Skin epidermis (tissue), 12 donors: ENCODE results near the gene CREM.

Experiments
- H3K27ac ChIP-seq, 21 experiments: fragments of 200-600 bp; sonication (generic) in 11 of 21; one replicate each; pipeline ENCODE4 v1.5.0; 2020; ENCODE audit warnings: mild to moderate bottlenecking in 3 of 21, inconsistent platforms in 2 of 21, moderate library complexity in 2 of 21
- H3K4me3 ChIP-seq, 7 experiments: fragments of 200-600 bp; sonication (generic) in 2 of 7; one replicate each; pipeline ENCODE4 v1.5.0; 2020; ENCODE audit warnings: inconsistent platforms in 2 of 7, mild to moderate bottlenecking in 2 of 7, moderate library complexity in 1 of 7

Gene CREM

DNA sequence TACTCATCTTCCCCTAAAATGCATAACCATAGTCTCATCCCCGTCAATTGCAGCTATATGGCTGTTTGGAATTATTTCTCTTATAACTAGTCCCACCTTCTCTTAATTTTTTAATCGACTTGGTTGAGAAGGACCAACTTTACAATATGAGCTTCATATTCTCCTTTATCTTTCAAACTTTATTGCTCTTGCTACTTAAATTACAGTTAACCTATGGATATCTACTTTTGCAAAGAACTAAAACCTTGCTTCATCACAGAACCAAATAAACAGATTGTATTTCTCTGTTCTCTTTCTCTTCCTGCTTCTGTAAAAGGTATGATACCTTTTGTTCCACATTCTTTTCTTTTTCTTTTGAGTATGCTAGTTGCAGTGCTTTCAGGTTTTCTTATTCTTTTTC lies 6.1 kb downstream of the CREM start:
- Histone ChIP-seq H3K27ac (peak overlapping the region in 3 of 21 experiments; percentile 15 to 77 (median 65)), H3K4me3 (no peak overlapping the region)

DNA sequence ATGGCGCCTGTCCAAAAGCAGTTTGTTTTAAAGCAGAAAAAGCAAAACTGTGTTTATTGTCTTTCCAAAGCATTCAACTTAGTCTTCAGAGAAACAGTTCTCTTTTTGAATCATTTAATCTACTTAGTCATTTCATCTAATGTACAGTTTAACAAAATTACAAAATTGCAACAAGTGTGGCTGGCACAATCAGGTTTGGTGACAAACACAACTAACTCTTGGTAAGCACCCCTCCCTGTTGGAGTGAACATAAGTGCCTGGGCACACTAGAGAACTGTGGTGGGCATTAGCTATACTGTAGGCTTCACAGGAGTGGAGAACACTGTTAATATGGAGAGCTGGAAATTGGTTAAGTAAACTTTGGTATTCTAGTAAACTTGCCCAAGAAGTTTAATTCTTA lies 6.9 kb downstream of the CREM start:
- Histone ChIP-seq H3K4me3 (no peak overlapping the region), H3K27ac (peak overlapping the region in 1 of 21 experiments; percentile 77)

DNA sequence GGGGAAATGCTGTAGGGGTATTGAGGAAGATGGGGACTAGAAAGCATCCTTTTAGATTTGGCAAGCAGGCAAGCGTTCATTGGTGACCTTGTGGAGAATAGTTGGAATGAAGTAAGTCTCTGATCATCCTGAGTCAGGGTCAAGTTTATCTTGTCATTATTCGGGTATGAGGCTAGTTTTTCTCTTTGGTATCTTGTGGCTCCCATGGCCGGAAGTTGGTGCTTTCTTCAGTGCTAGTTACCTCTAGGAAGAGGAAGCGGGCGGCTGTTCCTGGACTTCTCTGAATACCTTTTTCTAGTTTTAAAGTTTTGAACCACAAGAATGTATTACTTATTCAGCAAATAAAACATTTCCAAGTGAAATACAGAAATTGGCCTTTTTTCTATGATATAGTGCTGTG lies 9.2 kb downstream of the CREM start:
- Histone ChIP-seq H3K4me3 (no peak overlapping the region), H3K27ac (peak overlapping the region in 1 of 21 experiments; percentile 25)

DNA sequence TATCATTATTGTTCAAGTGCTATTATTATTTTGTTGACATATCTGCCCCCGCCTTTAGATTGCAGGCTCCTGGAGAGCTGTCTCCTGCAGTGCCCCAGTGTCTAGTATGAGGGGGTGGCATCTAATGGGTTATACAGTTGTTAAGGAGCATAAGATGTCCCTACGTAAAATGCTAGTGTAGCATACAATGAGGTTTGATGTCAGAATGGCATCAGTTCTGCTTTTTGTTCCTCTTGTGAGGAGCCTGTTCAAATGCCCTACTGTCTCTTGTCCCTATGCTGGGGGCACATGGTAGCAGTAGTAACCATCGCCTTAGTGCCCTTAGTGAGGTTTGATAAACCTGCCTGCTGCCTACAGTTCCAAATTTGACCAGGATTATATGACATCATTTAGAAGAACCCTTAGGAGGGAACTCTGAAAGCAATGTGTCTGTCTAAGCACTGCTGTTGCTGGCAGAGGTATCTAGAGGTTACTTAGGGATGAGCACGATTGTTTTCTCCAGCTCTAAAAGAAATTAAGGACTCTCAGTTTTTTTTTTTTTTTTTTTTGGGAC lies 9.7 kb downstream of the CREM start:
- peak overlapping the region in 1 of 21 experiments; percentile 25 for H3K27ac ChIP-seq
- no peak overlapping the region for H3K4me3 ChIP-seq

DNA sequence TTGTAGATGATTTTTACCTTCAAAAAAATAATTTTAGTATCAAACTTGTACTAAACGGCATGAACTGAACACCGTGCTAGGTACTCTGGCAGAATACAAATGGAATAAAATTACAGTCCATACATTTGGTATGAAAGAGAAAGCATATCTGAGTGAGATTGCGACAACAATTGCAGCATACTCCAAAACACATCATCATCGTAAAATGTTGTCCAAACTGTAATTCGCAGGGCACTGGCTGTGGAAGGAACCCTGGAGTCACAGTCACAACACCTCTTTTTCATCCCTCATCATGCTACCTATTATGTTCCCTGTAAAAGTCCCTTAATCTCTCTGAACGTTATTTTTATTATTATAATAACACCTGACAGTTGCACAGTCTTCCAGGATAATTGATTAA lies 13.5 kb downstream of the CREM start:
- Histone ChIP-seq H3K27ac (no peak overlapping the region), H3K4me3 (no peak overlapping the region)

DNA sequence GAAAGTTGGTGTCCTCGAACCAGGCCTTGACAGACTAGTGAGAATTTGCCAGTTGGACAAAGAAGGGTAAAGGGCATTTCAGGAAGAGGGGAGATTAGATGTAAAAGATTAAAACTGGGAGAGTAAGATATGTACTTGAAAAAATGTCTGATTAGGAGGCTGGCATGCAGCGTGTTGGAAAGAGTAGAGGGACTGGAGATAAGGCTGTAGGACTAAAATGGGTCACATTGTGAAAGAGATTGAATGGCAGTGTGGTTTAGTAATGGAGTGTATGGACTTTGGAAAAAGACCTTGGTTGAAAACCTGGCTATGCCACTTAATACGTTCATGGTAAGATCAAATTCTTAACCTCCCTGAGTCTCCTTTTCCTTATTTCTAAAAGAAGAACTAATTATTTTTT lies 14.1 kb downstream of the CREM start:
- Histone ChIP-seq H3K27ac (no peak overlapping the region), H3K4me3 (no peak overlapping the region)

DNA sequence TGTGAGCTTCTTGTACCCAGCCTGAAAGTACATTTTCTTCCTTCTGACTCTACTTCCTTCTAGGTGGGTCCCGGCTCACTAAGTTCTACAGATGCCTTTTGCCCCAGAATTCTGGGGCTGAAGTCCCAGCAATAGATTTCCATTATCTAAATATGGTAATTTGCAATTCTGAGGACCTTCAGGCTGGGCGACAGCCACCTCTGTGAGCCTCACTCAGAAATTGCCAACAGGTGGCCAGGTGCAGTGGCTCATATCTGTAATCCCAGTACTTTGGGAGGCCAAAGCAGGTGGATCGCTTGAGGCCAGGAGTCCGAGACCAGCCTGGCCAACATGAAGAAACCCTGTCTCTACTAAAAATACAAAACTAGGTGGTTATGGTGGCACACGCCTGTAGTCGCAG lies 23.7 kb downstream of the CREM start:
- Histone ChIP-seq H3K4me3 (no peak overlapping the region), H3K27ac (peak overlapping the region in 2 of 21 experiments; percentile 16 to 39)

DNA sequence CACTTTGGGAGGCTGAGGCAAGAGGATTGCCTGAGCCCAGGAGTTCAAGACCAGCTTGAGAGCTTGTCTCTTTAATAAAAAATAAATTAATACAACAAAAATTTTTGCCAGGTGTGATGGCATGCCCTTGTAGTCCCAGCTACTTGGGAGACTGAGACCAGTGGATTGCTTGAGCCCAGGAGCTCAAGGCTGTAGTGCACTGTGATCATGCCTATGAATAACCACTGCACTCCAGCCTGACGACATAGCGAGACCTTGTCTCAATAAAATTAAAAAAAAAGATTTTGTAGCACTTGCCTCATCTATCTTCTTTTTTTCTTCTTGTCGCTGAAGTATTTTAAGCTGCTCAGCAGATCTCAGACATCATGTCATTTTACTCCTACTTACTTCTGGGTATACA lies 26.3 kb downstream of the CREM start:
- Histone ChIP-seq H3K4me3 (no peak overlapping the region), H3K27ac (no peak overlapping the region)

DNA sequence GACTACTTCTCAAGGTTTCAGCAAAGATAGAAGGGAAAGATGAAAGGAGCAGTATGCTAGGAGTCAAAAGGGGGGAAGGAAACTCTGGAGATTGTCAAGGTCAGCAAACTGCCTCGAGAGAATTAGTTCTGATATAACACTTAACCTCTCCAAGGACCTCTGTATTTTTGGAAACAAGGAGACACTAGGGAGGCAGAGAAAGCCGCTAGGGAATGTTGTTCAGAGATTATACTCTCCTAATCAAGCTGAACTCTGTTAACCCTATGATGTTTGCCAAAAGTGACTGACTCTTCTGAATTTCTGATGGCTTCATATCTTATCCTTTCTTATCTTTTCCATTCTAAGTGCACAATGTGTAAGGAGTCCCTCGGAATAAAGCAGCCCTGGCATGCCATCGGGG lies 27.1 kb downstream of the CREM start:
- Histone ChIP-seq H3K4me3 (no peak overlapping the region), H3K27ac (no peak overlapping the region)

DNA sequence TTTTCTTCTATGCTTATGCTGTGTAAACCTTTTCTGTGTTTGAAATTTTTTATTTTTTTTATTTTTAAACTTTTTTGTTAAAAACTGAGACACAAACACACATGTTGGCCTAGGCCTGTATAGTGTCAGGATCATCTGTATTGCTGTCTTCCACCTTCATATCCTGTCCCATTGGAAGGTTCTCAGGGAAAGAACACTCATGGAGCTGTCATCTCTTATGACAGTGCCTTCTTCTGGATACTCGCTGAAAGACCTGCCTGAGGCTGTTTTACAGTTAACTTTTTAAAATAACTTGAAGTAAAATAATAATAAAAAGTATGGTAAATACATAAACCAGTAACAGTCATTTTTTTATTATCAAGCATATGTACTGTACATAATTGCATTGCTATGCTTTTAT lies 34.1 kb downstream of the CREM start:
- H3K27ac ChIP-seq, result no peak overlapping the region
- H3K4me3 ChIP-seq, result no peak overlapping the region

DNA sequence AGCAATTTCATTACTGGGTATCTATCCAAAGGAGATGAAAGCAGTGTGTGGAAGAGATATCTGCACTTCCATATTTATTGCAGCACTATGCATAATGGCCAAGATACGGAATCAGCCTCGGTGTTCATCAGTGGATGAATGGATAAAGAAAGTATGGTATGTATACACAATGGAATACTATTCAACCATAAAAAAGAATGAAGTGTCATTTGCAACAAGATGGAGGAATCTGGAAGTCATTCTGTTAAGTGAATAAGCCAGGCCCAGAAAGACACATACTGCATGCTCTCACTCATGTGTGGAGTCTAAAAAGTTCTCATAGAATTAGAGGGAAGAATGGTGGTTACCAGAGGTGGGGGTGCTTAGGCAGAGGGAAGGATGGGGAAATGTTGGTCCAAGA lies 35.3 kb downstream of the CREM start:
- Histone ChIP-seq H3K27ac (no peak overlapping the region), H3K4me3 (no peak overlapping the region)

DNA sequence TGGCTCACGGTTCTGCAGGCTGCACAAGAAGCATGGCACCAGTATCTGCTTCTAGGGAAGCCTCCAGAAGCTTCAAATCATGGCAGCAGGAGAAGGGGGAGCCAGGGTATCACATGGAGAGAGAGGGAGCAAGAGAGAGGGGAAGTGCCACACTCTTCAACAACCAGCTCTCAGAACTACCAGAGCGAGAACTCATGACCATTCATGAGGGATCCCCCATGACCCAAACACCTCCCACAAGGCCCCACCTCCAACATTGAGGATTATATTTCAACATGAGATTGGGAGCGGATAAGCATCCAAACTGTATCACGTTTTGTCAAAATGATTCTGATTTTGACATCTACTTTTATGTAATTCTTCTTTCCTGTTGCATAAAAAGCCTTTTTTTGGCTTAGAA lies 38.5 kb downstream of the CREM start:
- Histone ChIP-seq H3K27ac (no peak overlapping the region), H3K4me3 (no peak overlapping the region)

DNA sequence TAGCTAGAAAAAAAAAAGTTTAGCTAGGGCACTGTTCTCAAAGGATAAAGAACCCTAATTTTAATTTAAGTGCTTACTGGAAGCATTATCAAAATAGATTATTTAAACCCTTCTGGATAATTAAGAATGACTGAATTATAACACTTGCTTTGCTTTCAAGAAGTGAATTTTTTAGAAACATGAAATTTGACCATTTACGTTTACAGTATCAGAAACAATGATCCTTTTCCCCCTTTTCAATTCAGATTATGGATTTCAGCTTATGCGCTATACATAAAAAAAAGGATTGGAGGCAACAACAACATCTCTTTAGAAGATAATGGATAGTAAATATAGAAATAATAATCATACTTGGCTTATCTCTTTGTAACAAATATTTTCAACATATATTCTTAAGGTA lies 39.2 kb downstream of the CREM start:
- Histone ChIP-seq H3K4me3 (no peak overlapping the region), H3K27ac (no peak overlapping the region)

DNA sequence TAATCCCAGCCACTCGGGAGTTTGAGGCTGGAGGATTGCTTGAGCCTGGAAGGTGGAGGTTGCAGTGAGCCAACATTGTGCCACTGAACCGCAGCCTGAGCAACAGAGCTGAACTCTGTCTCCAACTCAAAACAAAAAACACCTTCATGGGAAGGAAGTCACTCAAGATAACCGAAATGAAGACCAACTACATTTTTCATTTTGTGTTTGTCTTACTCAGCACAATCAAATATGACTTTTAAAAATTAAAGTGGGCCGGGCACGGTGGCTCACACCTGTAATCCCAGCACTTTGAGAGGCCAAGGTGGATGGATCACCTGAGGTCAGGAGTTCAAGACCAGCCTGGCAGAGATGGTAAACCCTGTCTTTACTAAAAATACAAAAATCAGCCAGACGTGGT lies 40.0 kb downstream of the CREM start:
- Histone ChIP-seq H3K4me3 (no peak overlapping the region), H3K27ac (no peak overlapping the region)

DNA sequence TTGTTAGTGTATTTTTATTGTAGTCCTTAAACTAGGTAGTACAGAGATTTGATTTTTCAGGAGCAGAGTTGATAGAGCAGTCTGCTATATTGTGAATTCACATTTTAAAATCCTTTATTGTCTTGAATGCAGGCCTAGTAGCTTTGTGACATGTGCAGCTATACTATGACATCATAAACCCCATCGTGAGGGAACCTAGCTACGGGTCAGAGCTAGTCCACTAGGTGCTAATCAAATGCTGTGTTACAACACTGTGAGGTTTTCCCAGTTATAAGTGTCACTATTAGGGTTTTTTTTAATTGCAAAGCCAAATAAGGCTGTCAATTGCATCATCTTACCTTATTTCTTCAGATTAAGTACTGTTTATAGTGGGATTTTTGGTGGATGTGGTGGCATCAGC lies 40.7 kb downstream of the CREM start:
- H3K27ac ChIP-seq, result no peak overlapping the region
- H3K4me3 ChIP-seq, result no peak overlapping the region

DNA sequence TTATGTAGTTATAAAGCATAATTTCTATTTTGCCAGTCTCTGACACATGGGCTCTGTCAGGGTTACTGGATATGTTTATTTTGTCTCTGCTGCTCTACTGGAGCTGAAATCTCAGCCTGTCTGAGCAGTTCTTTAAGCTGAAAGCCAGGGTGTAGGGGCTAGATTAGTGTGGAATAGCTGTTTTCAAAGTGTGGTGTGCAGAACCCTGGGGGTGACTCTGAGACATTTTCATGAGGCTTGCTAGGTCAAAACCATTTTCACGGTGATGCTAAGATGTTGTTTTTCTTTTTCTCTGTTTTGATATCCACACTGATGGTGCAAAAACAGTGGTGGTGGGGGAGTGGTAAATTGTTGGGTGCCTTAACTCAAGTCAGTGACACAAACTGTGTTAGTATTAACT lies 45.5 kb downstream of the CREM start:
- no peak overlapping the region for H3K4me3 ChIP-seq
- peak overlapping the region in 9 of 21 experiments; percentile 20 to 69 (median 50) for H3K27ac ChIP-seq

DNA sequence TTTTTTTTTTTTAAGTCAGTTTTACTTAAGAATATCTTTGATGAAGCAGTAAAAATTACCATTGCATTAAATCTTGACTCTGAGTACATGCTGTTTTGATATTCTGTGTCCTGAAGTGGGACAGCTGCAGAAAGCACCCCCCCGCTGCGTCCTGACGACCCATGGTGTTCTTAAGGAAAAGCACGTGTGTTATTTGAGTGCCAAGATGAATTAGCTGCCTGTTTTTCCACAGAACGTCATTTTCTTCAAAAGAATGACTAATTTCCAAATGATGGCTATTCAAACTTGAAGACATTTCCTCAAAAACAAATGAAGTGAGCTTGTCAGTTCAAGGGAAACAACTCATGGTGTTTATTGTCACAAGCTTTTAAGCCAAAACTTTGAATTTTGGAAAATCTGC lies 45.9 kb downstream of the CREM start:
- peak overlapping the region in 7 of 21 experiments; percentile 46 to 69 (median 55) for H3K27ac ChIP-seq

DNA sequence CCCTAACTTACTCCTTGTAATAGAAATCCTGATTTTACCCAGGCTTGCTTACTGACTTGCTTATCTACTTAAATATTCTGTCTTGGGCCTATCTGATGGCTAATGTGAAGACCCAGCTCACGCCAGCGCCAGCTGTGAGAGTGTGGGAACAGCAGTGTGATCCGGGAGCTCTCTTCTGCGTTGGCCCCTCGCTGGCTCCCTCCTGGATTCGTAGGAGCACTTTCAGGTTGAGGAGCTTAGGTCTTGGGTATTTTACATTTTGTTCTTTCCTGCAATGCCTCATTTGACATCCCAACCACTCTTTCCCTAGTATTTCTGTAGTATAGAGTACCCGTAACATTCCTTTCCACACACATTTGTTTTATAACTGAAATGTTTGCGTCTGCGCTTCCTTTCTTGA lies 51.7 kb downstream of the CREM start:
- Histone ChIP-seq H3K27ac (no peak overlapping the region), H3K4me3 (no peak overlapping the region)

More for the DNA sequence above, 45.9 kb downstream of the CREM start:
- no peak overlapping the region for H3K4me3 ChIP-seq

DNA sequence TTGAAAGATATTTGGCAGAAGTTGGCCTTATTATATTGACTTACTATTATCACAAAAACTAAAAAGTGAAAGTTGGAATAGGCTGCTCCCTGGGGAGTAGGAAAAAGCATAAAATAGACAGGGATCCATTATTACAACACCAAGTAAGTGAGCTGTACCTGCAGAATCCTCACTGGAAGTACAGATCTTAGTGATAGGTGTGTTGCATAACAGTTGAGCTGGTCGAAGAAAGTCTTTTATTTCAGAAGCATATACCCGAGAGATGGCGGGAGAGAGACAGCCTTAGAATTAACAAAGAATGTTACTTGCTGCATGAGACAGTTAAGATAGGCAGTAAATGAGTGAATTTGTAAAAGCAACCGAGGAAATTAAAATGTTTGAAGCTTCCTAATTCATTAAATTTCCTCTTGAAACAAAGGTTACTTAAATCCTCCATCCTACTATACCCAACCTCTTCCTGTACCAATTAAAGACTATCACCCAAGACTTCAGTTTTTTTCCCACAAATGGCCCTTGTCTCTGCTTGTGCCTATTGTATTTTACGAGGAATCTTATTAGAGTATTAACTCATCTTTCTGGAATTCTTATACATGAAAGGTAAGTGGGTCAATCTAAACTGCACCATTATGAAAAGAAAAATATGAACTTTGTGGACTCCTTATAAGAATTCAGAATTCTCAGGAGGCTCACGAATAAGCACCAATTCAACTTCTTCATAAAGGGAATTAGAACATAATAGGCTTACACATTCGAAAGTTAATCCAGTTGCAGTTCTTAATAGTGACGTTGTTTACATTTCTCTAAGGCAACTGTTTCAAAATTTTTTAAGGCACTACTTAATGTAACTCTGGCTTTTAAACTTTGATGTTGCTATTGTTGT lies 56.2 kb downstream of the CREM start:
- Histone ChIP-seq H3K4me3 (no peak overlapping the region), H3K27ac (peak overlapping the region in 1 of 21 experiments; percentile 21)

DNA sequence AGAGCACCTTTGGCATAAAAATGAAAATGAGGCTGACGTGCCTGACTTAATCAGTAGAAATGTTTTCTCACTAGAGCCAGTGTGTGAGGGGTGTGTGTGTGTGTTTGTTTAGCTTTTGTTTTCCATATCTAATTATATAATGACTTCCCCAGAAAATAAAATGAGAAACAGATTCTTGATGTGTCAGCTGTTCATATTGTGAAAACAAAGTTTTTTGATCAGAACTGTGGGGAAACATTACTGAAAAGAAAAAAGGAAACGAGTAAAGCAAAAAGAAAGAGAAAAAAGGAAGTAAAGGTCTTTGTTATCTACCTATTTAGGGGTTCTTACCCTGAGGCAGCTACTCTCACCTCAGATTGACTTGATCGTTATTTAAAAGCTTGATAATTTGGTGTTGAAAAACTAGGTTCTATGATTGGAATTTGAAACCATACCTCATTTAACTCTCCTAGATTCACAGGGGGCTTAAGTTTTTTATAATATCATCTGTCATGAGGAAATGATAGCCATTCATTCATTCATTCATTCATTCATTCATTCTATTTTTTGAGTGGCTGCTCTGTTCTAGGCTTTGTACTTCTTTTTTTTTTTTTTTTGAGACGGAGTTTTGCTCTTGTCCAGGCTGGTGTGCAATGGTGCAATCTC lies 58.0 kb downstream of the CREM start:
- no peak overlapping the region for H3K4me3 ChIP-seq
- H3K27ac ChIP-seq, result peak overlapping the region in 6 of 21 experiments; percentile 8 to 69 (median 48)
